22Rv1 (cell line): ENCODE data around the gene MALRD1.

ENCODE experiments used
- ZFX ChIP-seq: fragments of 450-650 bp; IDR thresholded peaks from 2 replicates; pipeline ENCODE4 v1.6.1; 2017; ENCODE audit warnings: antibody characterized with exemption, borderline replicate concordance
- TF ChIP-seq, protein P1 (sequence below): fragments of 450-650 bp; IDR thresholded peaks from 2 replicates; pipeline ENCODE4 v1.5.1; 2017; ENCODE audit warnings: mild to moderate bottlenecking

DNA sequence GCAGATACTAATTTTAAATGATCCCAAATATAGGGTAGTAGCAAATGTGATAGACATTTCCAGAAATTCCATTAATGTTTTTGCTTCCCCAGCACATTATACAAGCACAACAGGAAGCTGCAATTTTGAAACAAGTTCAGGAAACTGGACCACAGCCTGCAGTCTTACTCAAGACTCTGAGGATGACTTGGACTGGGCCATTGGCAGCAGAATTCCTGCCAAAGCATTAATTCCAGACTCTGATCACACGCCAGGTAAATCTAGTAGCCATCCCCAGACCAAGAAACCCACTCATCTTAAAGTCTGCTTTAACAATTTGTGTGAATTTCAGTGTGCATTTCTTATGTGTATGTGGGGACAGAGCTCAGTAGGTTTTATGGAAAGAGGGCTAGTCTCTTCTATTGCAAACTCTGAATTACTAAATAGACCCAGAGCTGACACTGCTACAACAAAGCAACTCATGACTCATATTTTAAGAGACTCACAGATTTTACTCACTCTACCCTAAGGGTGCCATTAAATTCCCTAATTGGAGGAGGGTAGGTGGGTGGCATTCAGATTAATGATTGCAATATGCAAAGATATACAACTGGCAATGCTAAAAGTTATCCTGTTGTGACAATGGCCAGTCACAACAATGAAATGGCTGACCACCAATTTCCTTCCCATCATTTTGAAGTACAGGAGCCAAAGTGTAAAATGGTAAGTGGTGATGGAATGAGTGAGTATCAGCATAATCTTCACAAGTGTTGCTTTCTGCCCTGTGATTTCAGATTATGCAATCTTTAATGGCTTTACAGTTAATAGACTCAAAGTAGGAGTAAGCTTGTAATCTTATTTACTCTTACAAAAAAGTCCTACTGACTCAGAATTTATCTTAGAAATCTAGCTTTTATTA lies 450.0 kb downstream of the MALRD1 start:
- TF ChIP-seq, protein P1, sequence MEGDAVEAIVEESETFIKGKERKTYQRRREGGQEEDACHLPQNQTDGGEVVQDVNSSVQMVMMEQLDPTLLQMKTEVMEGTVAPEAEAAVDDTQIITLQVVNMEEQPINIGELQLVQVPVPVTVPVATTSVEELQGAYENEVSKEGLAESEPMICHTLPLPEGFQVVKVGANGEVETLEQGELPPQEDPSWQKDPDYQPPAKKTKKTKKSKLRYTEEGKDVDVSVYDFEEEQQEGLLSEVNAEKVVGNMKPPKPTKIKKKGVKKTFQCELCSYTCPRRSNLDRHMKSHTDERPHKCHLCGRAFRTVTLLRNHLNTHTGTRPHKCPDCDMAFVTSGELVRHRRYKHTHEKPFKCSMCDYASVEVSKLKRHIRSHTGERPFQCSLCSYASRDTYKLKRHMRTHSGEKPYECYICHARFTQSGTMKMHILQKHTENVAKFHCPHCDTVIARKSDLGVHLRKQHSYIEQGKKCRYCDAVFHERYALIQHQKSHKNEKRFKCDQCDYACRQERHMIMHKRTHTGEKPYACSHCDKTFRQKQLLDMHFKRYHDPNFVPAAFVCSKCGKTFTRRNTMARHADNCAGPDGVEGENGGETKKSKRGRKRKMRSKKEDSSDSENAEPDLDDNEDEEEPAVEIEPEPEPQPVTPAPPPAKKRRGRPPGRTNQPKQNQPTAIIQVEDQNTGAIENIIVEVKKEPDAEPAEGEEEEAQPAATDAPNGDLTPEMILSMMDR: no peak
- no peak for TF ChIP-seq ZFX
